Measurements from ENCODE around the gene HPCAL1.
"Not testable (repeated sequence)": the region's sequence is repeated elsewhere in the genome, so short reads cannot be mapped to it uniquely, and the experiment has no call there.

Gene HPCAL1

GRCh38 chr2:10285191-10285555 is 17.5 kb upstream of the HPCAL1 start:
- no peak for DNase-seq (ENCODE audit: low read depth)

- DNase-seq (ENCODE audit: low read depth), result no peak
Measured at GRCh38 chr2:10285556-10286198, 17.0 kb upstream of the HPCAL1 start.

GRCh38 chr2:10286216-10287037 is 16.3 kb upstream of the HPCAL1 start:
- no peak for DNase-seq (ENCODE audit: low read depth)

GRCh38 chr2:10287761-10288160 is 14.9 kb upstream of the HPCAL1 start:
- DNase-seq (ENCODE audit: low read depth), result no peak

GRCh38 chr2:10288606-10289005 is 14.1 kb upstream of the HPCAL1 start:
- DNase-seq (ENCODE audit: low read depth), result no peak

GRCh38 chr2:10289352-10289751 is 13.4 kb upstream of the HPCAL1 start:
- no peak for DNase-seq (ENCODE audit: low read depth)

- DNase-seq (ENCODE audit: low read depth), result no peak
Measured at GRCh38 chr2:10289891-10290290, 12.8 kb upstream of the HPCAL1 start.

- DNase-seq (ENCODE audit: low read depth), result not testable (repeated sequence)
Measured at GRCh38 chr2:10291376-10291775, 11.3 kb upstream of the HPCAL1 start.

GRCh38 chr2:10292033-10292432 is 10.7 kb upstream of the HPCAL1 start:
- no peak for DNase-seq (ENCODE audit: low read depth)

- no peak for DNase-seq (ENCODE audit: low read depth)
Measured at GRCh38 chr2:10293603-10294002, 9.1 kb upstream of the HPCAL1 start.

- DNase-seq (ENCODE audit: low read depth), result no peak
Measured at GRCh38 chr2:10294077-10294476, 8.6 kb upstream of the HPCAL1 start.

GRCh38 chr2:10295649-10296048 is 7.1 kb upstream of the HPCAL1 start:
- DNase-seq (ENCODE audit: low read depth), result not testable (repeated sequence)

GRCh38 chr2:10296142-10296541 is 6.6 kb upstream of the HPCAL1 start:
- no peak for DNase-seq (ENCODE audit: low read depth)

GRCh38 chr2:10297191-10297830 is 5.4 kb upstream of the HPCAL1 start:
- no peak for DNase-seq (ENCODE audit: low read depth)

GRCh38 chr2:10297959-10298531 is 4.7 kb upstream of the HPCAL1 start:
- DNase-seq (ENCODE audit: low read depth), result no peak

- DNase-seq (ENCODE audit: low read depth), result not testable (repeated sequence)
Measured at GRCh38 chr2:10298777-10299176, 3.9 kb upstream of the HPCAL1 start.

- DNase-seq (ENCODE audit: low read depth), result no peak
Measured at GRCh38 chr2:10300328-10300920, 2.3 kb upstream of the HPCAL1 start.

- no peak for DNase-seq (ENCODE audit: low read depth)
Measured at GRCh38 chr2:10300997-10301940, 1.4 kb upstream of the HPCAL1 start.

- no peak for DNase-seq (ENCODE audit: low read depth)
Measured at GRCh38 chr2:10301941-10302478, 694 bp upstream of the HPCAL1 start.

- no peak for DNase-seq (ENCODE audit: low read depth)
Measured at GRCh38 chr2:10303181-10303693, 533 bp downstream of the HPCAL1 start.

All from stimulated activated CD8-positive, alpha-beta memory T cell treated with anti-CD3 and anti-CD28 coated beads, Interleukin-15, amount 100 ng/mL, for 1 hour (primary cell).